Neural cell (in vitro differentiated cells): ENCODE results near the gene MACROH2A1. TPM values are rescaled to one million over a fixed set of nuclear protein-coding genes. Genes with fewer than 3 reads are reported as not detected.

Source experiments
- H2AFZ ChIP-seq: fragments of 200-600, 300-800 bp; sonication (generic), shearing (Covaris generic); 2 replicates; pipeline ENCODE4 v1.6.0; 2014; ENCODE audit warnings: low read depth, mild to moderate bottlenecking, antibody characterized with exemption, low read length, moderate library complexity
- H3F3A ChIP-seq: fragments of 200-600 bp; shearing (Covaris generic); 2 replicates; pipeline ENCODE4 v1.6.1; 2016; ENCODE audit warnings: mild to moderate bottlenecking, moderate library complexity, mixed read lengths, antibody characterized with exemption, low read length; ENCODE audit not compliant: insufficient read depth, poor library complexity, severe bottlenecking
- H3K27ac ChIP-seq: fragments of 200-600, 300-800 bp; sonication (generic), shearing (Covaris generic); 2 replicates; pipeline ENCODE4 v1.5.1; 2014; ENCODE audit warnings: mild to moderate bottlenecking, low read length, moderate library complexity
- H3K27me3 ChIP-seq: fragments of 300-800, 200-600 bp; sonication (generic), shearing (Covaris generic); 2 replicates; pipeline ENCODE4 v1.6.0; 2014; ENCODE audit warnings: mild to moderate bottlenecking, low read depth, low read length, moderate library complexity; ENCODE audit not compliant: insufficient read depth
- H3K36me3 ChIP-seq: fragments of 300-800, 200-600 bp; sonication (generic), shearing (Covaris generic); 2 replicates; pipeline ENCODE4 v1.5.1; 2014; ENCODE audit warnings: mild to moderate bottlenecking, antibody characterized with exemption, low read length, moderate library complexity; ENCODE audit not compliant: insufficient read depth
- H3K4me2 ChIP-seq: fragments of 300-800, 200-600 bp; sonication (generic), shearing (Covaris generic); 2 replicates; pipeline ENCODE4 v1.6.0; 2014; ENCODE audit warnings: mild to moderate bottlenecking, low read length
- H3K4me3 ChIP-seq: fragments of 300-800, 200-600 bp; sonication (generic), shearing (Covaris generic); 2 replicates; pipeline ENCODE4 v1.5.1; 2014; ENCODE audit warnings: mild to moderate bottlenecking, low read length, moderate library complexity
- H3K79me2 ChIP-seq: fragments of 200-600 bp; shearing (Covaris generic); replicated peaks from 2 replicates; pipeline ENCODE4 v1.6.0; 2014; ENCODE audit warnings: mild to moderate bottlenecking, low read length, moderate library complexity; ENCODE audit not compliant: insufficient read depth
- H3K9ac ChIP-seq: fragments of 300-800, 200-600 bp; sonication (generic), shearing (Covaris generic); 2 replicates; pipeline ENCODE4 v1.6.1; 2016; ENCODE audit warnings: mild to moderate bottlenecking, low read length, mixed read lengths
- H3K9me2 ChIP-seq: fragments of 200-600 bp; shearing (Covaris generic); 2 replicates; pipeline ENCODE4 v1.6.1; 2016; ENCODE audit warnings: mild to moderate bottlenecking, low read length, mixed read lengths; ENCODE audit not compliant: insufficient read depth
- H3K9me3 ChIP-seq: fragments of 200-600, 300-800 bp; sonication (generic), shearing (Covaris generic); 2 replicates; pipeline ENCODE4 v1.6.1; 2016; ENCODE audit warnings: mild to moderate bottlenecking, mixed run types, low read length, moderate library complexity, mixed read lengths
- H4K20me1 ChIP-seq: fragments of 200-600 bp; shearing (Covaris generic); 2 replicates; pipeline ENCODE4 v1.6.1; 2016; ENCODE audit warnings: mild to moderate bottlenecking, mixed run types; ENCODE audit not compliant: insufficient read depth
- EP300 ChIP-seq: fragments of 450-650 bp; conservative IDR thresholded peaks from 2 replicates; pipeline ENCODE4 v1.6.1; 2014; ENCODE audit warnings: antibody characterized with exemption, mild to moderate bottlenecking, moderate library complexity; ENCODE audit not compliant: poor library complexity, severe bottlenecking
- EZH2 ChIP-seq: fragments of 200-600, 300-800 bp; shearing (Covaris generic), sonication (generic); IDR thresholded peaks from 2 replicates; pipeline ENCODE4 v1.6.1; 2014; ENCODE audit warnings: antibody characterized with exemption, low read length, borderline replicate concordance, mild to moderate bottlenecking; ENCODE audit not compliant: insufficient read depth, poor library complexity, severe bottlenecking
- MXI1 ChIP-seq: fragments of 450-650 bp; conservative IDR thresholded peaks from 2 replicates; pipeline ENCODE4 v1.6.1; 2014; ENCODE audit warnings: antibody characterized with exemption, mild to moderate bottlenecking; ENCODE audit not compliant: poor library complexity, severe bottlenecking
- POLR2AphosphoS5 ChIP-seq: IDR thresholded peaks from 2 replicates; pipeline ENCODE4 v1.6.1; 2012
- RAD21 ChIP-seq: fragments of 450-650 bp; conservative IDR thresholded peaks from 2 replicates; pipeline ENCODE4 v1.6.1; 2014; ENCODE audit warnings: antibody characterized with exemption, mild to moderate bottlenecking, moderate library complexity
- SMC3 ChIP-seq: fragments of 450-650 bp; conservative IDR thresholded peaks from 2 replicates; pipeline ENCODE4 v1.6.1; 2014; ENCODE audit warnings: antibody characterized with exemption, mild to moderate bottlenecking, moderate library complexity; ENCODE audit not compliant: poor library complexity
- TAF1 ChIP-seq: IDR thresholded peaks from 2 replicates; pipeline ENCODE4 v1.6.1; 2012; ENCODE audit warnings: low read depth
- polyA plus RNA-seq: library from polyadenylated mRNA; depleted of rRNA; stranded (reverse); fragments of >200 nt; gene quantifications from 2 replicates; pipeline ENCODE4 v1.2.3, GENCODE V29; 2014
- TF ChIP-seq, protein P1 (sequence below): fragments of 450-650 bp; IDR thresholded peaks from 2 replicates; pipeline ENCODE4 v1.5.1; 2014; ENCODE audit warnings: antibody characterized with exemption, mild to moderate bottlenecking, moderate library complexity; ENCODE audit not compliant: poor library complexity, severe bottlenecking
- TF ChIP-seq, protein P2 (sequence below): IDR thresholded peaks from 2 replicates; pipeline ENCODE4 v1.6.1; 2012; ENCODE audit warnings: borderline replicate concordance

MACROH2A1 gene
- polyA plus RNA-seq, 1 donor from 2014 or later: 351 TPM

- H3K9me3 ChIP-seq: no peaks in the 10 kb centered on the region
- TF ChIP-seq, protein P1, sequence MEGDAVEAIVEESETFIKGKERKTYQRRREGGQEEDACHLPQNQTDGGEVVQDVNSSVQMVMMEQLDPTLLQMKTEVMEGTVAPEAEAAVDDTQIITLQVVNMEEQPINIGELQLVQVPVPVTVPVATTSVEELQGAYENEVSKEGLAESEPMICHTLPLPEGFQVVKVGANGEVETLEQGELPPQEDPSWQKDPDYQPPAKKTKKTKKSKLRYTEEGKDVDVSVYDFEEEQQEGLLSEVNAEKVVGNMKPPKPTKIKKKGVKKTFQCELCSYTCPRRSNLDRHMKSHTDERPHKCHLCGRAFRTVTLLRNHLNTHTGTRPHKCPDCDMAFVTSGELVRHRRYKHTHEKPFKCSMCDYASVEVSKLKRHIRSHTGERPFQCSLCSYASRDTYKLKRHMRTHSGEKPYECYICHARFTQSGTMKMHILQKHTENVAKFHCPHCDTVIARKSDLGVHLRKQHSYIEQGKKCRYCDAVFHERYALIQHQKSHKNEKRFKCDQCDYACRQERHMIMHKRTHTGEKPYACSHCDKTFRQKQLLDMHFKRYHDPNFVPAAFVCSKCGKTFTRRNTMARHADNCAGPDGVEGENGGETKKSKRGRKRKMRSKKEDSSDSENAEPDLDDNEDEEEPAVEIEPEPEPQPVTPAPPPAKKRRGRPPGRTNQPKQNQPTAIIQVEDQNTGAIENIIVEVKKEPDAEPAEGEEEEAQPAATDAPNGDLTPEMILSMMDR: no peak
- H3K9ac ChIP-seq: no peak overlapping the region
Observed at GRCh38 chr5:135344349-135344748, 54.7 kb downstream of the MACROH2A1 start.

GRCh38 chr5:135343413-135343812, 55.6 kb downstream of the MACROH2A1 start:
- no peak overlapping the region for H3K4me3 ChIP-seq
- no peaks in the 10 kb centered on the region for H3K9me3 ChIP-seq
- H3K36me3 ChIP-seq: peaks cover 5% of the 10 kb centered on the region
- H3K9ac ChIP-seq: no peak overlapping the region
- no peaks in the 10 kb centered on the region for H4K20me1 ChIP-seq
- TF ChIP-seq SMC3: no peak
- no peak for TF ChIP-seq MXI1
- no peak for TF ChIP-seq POLR2AphosphoS5
- TF ChIP-seq, protein P1: no peak
- TF ChIP-seq EP300: no peak
- TF ChIP-seq EZH2: no peak
- TF ChIP-seq TAF1: no peak
- TF ChIP-seq, protein P2, sequence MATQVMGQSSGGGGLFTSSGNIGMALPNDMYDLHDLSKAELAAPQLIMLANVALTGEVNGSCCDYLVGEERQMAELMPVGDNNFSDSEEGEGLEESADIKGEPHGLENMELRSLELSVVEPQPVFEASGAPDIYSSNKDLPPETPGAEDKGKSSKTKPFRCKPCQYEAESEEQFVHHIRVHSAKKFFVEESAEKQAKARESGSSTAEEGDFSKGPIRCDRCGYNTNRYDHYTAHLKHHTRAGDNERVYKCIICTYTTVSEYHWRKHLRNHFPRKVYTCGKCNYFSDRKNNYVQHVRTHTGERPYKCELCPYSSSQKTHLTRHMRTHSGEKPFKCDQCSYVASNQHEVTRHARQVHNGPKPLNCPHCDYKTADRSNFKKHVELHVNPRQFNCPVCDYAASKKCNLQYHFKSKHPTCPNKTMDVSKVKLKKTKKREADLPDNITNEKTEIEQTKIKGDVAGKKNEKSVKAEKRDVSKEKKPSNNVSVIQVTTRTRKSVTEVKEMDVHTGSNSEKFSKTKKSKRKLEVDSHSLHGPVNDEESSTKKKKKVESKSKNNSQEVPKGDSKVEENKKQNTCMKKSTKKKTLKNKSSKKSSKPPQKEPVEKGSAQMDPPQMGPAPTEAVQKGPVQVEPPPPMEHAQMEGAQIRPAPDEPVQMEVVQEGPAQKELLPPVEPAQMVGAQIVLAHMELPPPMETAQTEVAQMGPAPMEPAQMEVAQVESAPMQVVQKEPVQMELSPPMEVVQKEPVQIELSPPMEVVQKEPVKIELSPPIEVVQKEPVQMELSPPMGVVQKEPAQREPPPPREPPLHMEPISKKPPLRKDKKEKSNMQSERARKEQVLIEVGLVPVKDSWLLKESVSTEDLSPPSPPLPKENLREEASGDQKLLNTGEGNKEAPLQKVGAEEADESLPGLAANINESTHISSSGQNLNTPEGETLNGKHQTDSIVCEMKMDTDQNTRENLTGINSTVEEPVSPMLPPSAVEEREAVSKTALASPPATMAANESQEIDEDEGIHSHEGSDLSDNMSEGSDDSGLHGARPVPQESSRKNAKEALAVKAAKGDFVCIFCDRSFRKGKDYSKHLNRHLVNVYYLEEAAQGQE: no peak
- no peak for TF ChIP-seq RAD21
- no peaks in the 10 kb centered on the region for H3K27me3 ChIP-seq
- H3K4me2 ChIP-seq: no peak overlapping the region
- H3K9me2 ChIP-seq: no peaks in the 10 kb centered on the region
- H2AFZ ChIP-seq: no peak overlapping the region
- H3F3A ChIP-seq: no peaks in the 10 kb centered on the region
- H3K79me2 ChIP-seq: no peaks in the 10 kb centered on the region
- H3K27ac ChIP-seq: no peak overlapping the region

More at GRCh38 chr5:135344349-135344748, 54.7 kb downstream of the MACROH2A1 start:
- Histone ChIP-seq H3K36me3 (peaks cover 5% of the 10 kb centered on the region), H3K9me2 (no peaks in the 10 kb centered on the region), H3K4me2 (no peak overlapping the region), H3K27me3 (no peaks in the 10 kb centered on the region), H3K27ac (no peak overlapping the region), H3K4me3 (no peak overlapping the region), H3K79me2 (no peaks in the 10 kb centered on the region), H3F3A (no peaks in the 10 kb centered on the region), H4K20me1 (no peaks in the 10 kb centered on the region), H2AFZ (no peak overlapping the region)
